IPS-18a (cell line): ENCODE results near the gene FYB1.

ENCODE experiments used
- H3K27ac ChIP-seq: one replicate; pipeline ENCODE4 v1.5.1; 2013; ENCODE audit warnings: low read length
- H3K27me3 ChIP-seq: one replicate; pipeline ENCODE4 v1.6.1; 2013; ENCODE audit warnings: mild to moderate bottlenecking, low read length; ENCODE audit not compliant: control insufficient read depth, insufficient read depth
- H3K36me3 ChIP-seq: one replicate; pipeline ENCODE4 v1.6.1; 2013; ENCODE audit warnings: low read depth, low read length; ENCODE audit not compliant: control insufficient read depth
- H3K4me1 ChIP-seq: one replicate; pipeline ENCODE4 v1.6.1; 2013; ENCODE audit warnings: low read depth, low read length; ENCODE audit not compliant: control insufficient read depth
- H3K4me3 ChIP-seq: one replicate; pipeline ENCODE4 v1.5.1; 2013; ENCODE audit warnings: low read length
- H3K9ac ChIP-seq: one replicate; pipeline ENCODE4 v1.6.1; 2013; ENCODE audit warnings: mild to moderate bottlenecking, low read length, moderate library complexity
- H3K9me3 ChIP-seq: one replicate; pipeline ENCODE4 v1.6.1; 2013; ENCODE audit warnings: low read depth, low read length; ENCODE audit not compliant: control insufficient read depth

Gene FYB1

DNA sequence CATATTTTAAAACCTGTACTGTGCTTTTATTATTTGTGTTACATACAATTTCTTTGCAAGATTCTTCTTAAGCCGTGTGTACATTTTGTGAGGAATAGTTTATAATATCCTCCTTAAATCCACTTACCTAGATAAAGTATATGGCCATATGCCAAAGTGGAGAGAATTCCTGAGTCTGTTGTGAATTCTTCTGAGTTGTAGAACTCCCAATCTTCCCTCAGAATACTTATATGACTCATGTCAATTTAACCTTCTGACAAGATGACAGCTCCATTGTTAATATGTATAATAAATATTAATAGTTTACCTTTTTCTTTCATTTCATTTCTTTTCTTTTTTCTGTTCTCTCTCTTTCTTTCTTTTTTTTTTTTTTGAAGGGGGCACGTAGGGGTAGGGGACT lies 139.2 kb downstream of the FYB1 start:
- Histone ChIP-seq H3K9ac (no peak overlapping the region), H3K27me3 (no peaks in the 10 kb centered on the region), H3K27ac (no peak overlapping the region), H3K36me3 (no peaks in the 10 kb centered on the region), H3K9me3 (no peaks in the 10 kb centered on the region), H3K4me1 (peaks cover 4% of the 10 kb centered on the region), H3K4me3 (no peak overlapping the region)

GRCh38 chr5:39079147-39079546 lies 140.2 kb downstream of the FYB1 start:
- no peaks in the 10 kb centered on the region for H3K27me3 ChIP-seq
- H3K27ac ChIP-seq = no peak overlapping the region
- no peak overlapping the region for H3K9ac ChIP-seq
- no peak overlapping the region for H3K4me3 ChIP-seq
- H3K36me3 ChIP-seq = no peaks in the 10 kb centered on the region
- H3K9me3 ChIP-seq = no peaks in the 10 kb centered on the region
- peaks cover 4% of the 10 kb centered on the region for H3K4me1 ChIP-seq

- Histone ChIP-seq H3K9me3 (no peaks in the 10 kb centered on the region), H3K4me1 (peaks cover 10% of the 10 kb centered on the region), H3K4me3 (no peak overlapping the region), H3K9ac (no peak overlapping the region), H3K27ac (no peak overlapping the region), H3K27me3 (no peaks in the 10 kb centered on the region), H3K36me3 (no peaks in the 10 kb centered on the region)
Observed at GRCh38 chr5:39076757-39077728, 142.3 kb downstream of the FYB1 start.

DNA sequence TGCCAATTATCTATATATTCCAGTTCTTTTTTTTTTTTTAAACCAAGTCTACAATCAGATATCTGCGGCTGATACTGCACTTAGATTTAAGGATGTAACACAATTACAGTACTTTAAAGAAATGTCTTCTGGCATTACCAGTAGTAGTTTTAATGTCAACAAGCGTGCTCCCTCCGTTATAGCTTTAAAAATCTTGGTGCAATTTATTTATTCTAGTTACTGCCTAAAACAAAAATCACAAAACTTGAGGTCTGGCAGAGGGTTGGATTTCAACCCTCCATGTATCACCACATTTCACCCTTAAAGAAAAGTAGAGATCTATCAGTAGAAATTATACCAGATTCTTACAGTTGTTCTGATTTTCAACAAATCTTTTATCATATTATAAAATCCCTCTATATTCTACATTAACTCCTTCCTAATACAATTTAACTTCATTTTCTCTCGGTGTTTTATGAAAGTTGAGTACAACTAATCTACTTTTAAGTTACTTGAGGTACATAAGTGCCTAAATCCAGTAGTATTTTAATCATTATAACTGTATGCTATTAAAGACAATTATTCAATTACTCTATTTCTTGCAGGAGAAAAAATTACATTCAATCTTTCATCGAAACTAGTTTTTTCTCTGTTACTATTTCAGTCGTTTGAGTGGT lies 143.1 kb downstream of the FYB1 start:
- peaks cover 10% of the 10 kb centered on the region for H3K4me1 ChIP-seq
- no peaks in the 10 kb centered on the region for H3K27me3 ChIP-seq
- no peak overlapping the region for H3K4me3 ChIP-seq
- no peaks in the 10 kb centered on the region for H3K9me3 ChIP-seq
- no peak overlapping the region for H3K27ac ChIP-seq
- H3K9ac ChIP-seq = no peak overlapping the region
- no peaks in the 10 kb centered on the region for H3K36me3 ChIP-seq

GRCh38 chr5:39074017-39074814 lies 145.1 kb downstream of the FYB1 start, which contains the start of gene RICTOR:
TSS of gene RICTOR (minus strand) at chr5:39074399. CDS start at chr5:39074377, 22 bp downstream.
- peak within 1 kb of the TSS; percentile 81 for H3K9ac ChIP-seq
- peak within 1 kb of the TSS; percentile 71 for H3K27ac ChIP-seq
- peaks cover 10% of the 10 kb centered on the region for H3K4me1 ChIP-seq
- H3K9me3 ChIP-seq = no peaks in the 10 kb centered on the region
- H3K27me3 ChIP-seq = no peaks in the 10 kb centered on the region
- peak within 1 kb of the TSS; percentile 95 for H3K4me3 ChIP-seq
- no peaks in the 10 kb centered on the region for H3K36me3 ChIP-seq

DNA sequence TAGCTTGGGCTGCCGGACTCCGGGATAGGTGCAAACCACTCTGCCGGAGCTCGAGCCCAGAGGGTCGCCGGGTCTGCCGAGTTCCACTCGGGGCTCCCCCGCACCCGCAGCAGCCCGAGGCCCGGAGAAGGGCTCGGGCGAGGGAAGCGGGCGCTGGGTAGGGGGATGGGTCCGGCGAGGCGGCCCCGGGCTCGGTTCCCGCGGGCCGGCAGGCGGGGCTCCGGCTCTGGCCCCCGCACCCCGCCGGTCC lies 145.7 kb downstream of the FYB1 start:
- Histone ChIP-seq H3K36me3 (no peaks in the 10 kb centered on the region), H3K4me3 (peak overlapping the region; percentile 95), H3K9ac (peak overlapping the region; percentile 81), H3K4me1 (peaks cover 10% of the 10 kb centered on the region), H3K27me3 (no peaks in the 10 kb centered on the region), H3K27ac (peak overlapping the region; percentile 71), H3K9me3 (no peaks in the 10 kb centered on the region)

- Histone ChIP-seq H3K27me3 (no peaks in the 10 kb centered on the region), H3K27ac (peak overlapping the region; percentile 71), H3K9me3 (no peaks in the 10 kb centered on the region), H3K36me3 (no peaks in the 10 kb centered on the region), H3K9ac (peak overlapping the region; percentile 81), H3K4me1 (peaks cover 10% of the 10 kb centered on the region), H3K4me3 (peak overlapping the region; percentile 95)
Observed at GRCh38 chr5:39072925-39073766, 146.2 kb downstream of the FYB1 start.

- H3K4me1 ChIP-seq = peaks cover 16% of the 10 kb centered on the region
- H3K9me3 ChIP-seq = peaks cover 8% of the 10 kb centered on the region
- no peak overlapping the region for H3K27ac ChIP-seq
- H3K27me3 ChIP-seq = no peaks in the 10 kb centered on the region
- H3K9ac ChIP-seq = no peak overlapping the region
- H3K36me3 ChIP-seq = no peaks in the 10 kb centered on the region
- no peak overlapping the region for H3K4me3 ChIP-seq
Observed at GRCh38 chr5:39068099-39068498, 151.3 kb downstream of the FYB1 start.

DNA sequence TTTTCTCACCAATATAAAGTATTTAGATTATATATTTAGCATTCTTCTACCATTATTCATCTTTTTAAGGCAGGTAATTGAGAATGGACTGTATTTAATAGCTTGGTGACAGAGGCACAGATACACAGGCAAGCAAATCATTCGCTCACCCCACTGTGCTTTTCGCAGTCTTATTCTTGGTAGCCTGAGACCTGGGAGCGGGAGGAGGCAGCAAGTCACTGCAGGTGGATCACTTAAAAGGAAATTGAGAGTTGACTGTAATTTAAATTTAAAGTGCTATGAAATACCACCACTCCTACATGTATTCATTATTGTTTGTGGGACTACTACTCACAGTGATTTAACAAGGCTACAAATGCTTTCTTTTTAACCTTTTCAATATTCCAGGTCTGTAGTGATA lies 154.9 kb downstream of the FYB1 start:
- no peaks in the 10 kb centered on the region for H3K27me3 ChIP-seq
- no peak overlapping the region for H3K27ac ChIP-seq
- peaks cover 8% of the 10 kb centered on the region for H3K9me3 ChIP-seq
- H3K36me3 ChIP-seq = no peaks in the 10 kb centered on the region
- H3K4me1 ChIP-seq = peaks cover 11% of the 10 kb centered on the region
- peak overlapping the region; percentile 21 for H3K4me3 ChIP-seq
- H3K9ac ChIP-seq = no peak overlapping the region

GRCh38 chr5:39063037-39063436 lies 156.3 kb downstream of the FYB1 start:
- Histone ChIP-seq H3K4me3 (no peak overlapping the region), H3K4me1 (peaks cover 11% of the 10 kb centered on the region), H3K27me3 (no peaks in the 10 kb centered on the region), H3K27ac (no peak overlapping the region), H3K9ac (no peak overlapping the region), H3K9me3 (peaks cover 8% of the 10 kb centered on the region), H3K36me3 (no peaks in the 10 kb centered on the region)

DNA sequence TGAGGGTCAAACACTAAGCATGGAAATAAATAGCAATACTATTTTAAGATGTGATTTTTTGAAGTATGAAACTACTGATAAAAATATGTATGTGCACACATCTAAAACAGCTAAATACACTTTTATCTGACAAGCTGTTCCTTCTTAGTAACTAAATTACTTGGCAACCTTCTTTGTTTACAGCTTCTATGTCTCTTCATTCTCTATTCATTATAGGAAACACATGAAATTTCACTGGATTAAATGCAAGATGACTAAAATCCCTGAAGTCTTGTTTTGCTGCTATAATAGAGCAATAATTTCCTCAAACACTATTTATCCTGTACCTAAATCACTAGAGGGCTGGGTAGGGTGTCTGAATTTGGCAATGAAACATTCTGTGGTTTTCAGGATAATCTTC lies 156.8 kb downstream of the FYB1 start:
- Histone ChIP-seq H3K27me3 (no peaks in the 10 kb centered on the region), H3K9me3 (peaks cover 8% of the 10 kb centered on the region), H3K27ac (no peak overlapping the region), H3K4me1 (peaks cover 11% of the 10 kb centered on the region), H3K4me3 (no peak overlapping the region), H3K9ac (no peak overlapping the region), H3K36me3 (no peaks in the 10 kb centered on the region)
